HepG2 (cell line): ENCODE results near the gene POU2AF2.

Experiments
- BRD4 ChIP-seq: sonication (generic); formaldehyde crosslinking; IDR thresholded peaks from 2 replicates; pipeline ENCODE4 v1.4.0; 2020; ENCODE audit warnings: missing genetic modification reagents
- EZH2 ChIP-seq: conservative IDR thresholded peaks from 2 replicates; pipeline ENCODE4 v1.6.1; 2012; ENCODE audit warnings: mild to moderate bottlenecking, low read depth, low read length, moderate library complexity
- IKZF1 ChIP-seq: fragments of 450-650 bp; IDR thresholded peaks from 2 replicates; pipeline ENCODE4 v1.7.1; 2016
- RARA ChIP-seq: IDR thresholded peaks from 2 replicates; pipeline ENCODE4 v1.6.1; 2016; ENCODE audit warnings: missing genetic modification reagents, missing compliant biosample characterization
- ZNF331 ChIP-seq: sonication (generic); formaldehyde crosslinking; IDR thresholded peaks from 2 replicates; pipeline ENCODE4 v1.4.0; 2020; ENCODE audit warnings: missing genetic modification reagents
- ZNF383 ChIP-seq: sonication (generic); formaldehyde crosslinking; IDR thresholded peaks from 2 replicates; pipeline ENCODE4 v1.4.0; 2020; ENCODE audit warnings: missing genetic modification reagents, mild to moderate bottlenecking, borderline replicate concordance
- ZNF510 ChIP-seq: sonication (generic); formaldehyde crosslinking; IDR thresholded peaks from 2 replicates; pipeline ENCODE4 v1.4.0; 2020; ENCODE audit warnings: low read depth, mild to moderate bottlenecking, missing genetic modification reagents
- TF ChIP-seq, protein P1 (sequence below), 2 experiments: fragments of 450-650 bp in 1 of 2; sonication (generic) in 1 of 2; formaldehyde crosslinking; IDR thresholded peaks; 2 replicates each; pipeline versions ENCODE4 v1.5.0 to v1.8.0; 2020 to 2022; ENCODE audit warnings: mild to moderate bottlenecking in 1 of 2, missing genetic modification reagents in 1 of 2
- TF ChIP-seq, protein P2 (sequence below): sonication (generic); formaldehyde crosslinking; IDR thresholded peaks from 2 replicates; pipeline ENCODE4 v1.4.0; 2020; ENCODE audit warnings: missing genetic modification reagents, borderline replicate concordance

DNA sequence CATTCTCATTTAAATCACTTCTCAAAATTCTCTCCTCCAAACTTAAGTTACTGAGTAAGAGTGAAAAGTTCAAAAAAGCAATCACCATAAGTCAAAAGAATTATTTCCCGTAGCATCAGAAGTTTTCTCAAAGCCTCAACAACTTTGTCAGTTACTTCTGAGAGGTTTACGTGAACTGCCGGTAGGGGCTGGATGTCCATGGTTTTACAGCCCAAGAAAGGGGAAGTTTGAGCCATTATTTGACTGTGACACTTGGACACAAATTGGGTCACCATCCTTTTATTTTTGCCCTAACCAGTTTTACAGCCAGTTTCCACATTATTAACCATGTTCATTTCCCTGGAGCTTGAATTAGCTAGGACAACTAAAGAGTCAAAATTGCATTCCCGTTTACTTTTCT, 60.4 kb downstream of the POU2AF2 start:
- TF ChIP-seq ZNF510 (CRISPR knock-in tag) = no peak
- no peak for TF ChIP-seq ZNF331 (CRISPR knock-in tag)
- TF ChIP-seq ZNF383 (CRISPR knock-in tag) = no peak
- no peak for TF ChIP-seq BRD4
- TF ChIP-seq, protein P1, sequence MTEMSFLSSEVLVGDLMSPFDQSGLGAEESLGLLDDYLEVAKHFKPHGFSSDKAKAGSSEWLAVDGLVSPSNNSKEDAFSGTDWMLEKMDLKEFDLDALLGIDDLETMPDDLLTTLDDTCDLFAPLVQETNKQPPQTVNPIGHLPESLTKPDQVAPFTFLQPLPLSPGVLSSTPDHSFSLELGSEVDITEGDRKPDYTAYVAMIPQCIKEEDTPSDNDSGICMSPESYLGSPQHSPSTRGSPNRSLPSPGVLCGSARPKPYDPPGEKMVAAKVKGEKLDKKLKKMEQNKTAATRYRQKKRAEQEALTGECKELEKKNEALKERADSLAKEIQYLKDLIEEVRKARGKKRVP (CRISPR knock-in tag; IDR thresholded peaks at IDR 0.05) = no peak
- TF ChIP-seq RARA (CRISPR knock-in tag) = no peak
- no peak for TF ChIP-seq IKZF1
- no peak for TF ChIP-seq EZH2
- TF ChIP-seq, protein P2, sequence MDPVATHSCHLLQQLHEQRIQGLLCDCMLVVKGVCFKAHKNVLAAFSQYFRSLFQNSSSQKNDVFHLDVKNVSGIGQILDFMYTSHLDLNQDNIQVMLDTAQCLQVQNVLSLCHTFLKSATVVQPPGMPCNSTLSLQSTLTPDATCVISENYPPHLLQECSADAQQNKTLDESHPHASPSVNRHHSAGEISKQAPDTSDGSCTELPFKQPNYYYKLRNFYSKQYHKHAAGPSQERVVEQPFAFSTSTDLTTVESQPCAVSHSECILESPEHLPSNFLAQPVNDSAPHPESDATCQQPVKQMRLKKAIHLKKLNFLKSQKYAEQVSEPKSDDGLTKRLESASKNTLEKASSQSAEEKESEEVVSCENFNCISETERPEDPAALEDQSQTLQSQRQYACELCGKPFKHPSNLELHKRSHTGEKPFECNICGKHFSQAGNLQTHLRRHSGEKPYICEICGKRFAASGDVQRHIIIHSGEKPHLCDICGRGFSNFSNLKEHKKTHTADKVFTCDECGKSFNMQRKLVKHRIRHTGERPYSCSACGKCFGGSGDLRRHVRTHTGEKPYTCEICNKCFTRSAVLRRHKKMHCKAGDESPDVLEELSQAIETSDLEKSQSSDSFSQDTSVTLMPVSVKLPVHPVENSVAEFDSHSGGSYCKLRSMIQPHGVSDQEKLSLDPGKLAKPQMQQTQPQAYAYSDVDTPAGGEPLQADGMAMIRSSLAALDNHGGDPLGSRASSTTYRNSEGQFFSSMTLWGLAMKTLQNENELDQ (CRISPR knock-in tag) = no peak
